Activated T-helper 17 cell treated with anti-CD3 and anti-CD28 coated beads, Interleukin-2, amount 50 U/mL, for 72 hours (primary cell): ENCODE data around the gene MT1A. TPM values are rescaled to one million over a fixed set of nuclear protein-coding genes. Genes with fewer than 3 reads are reported as not detected.

Experiments used
- ATAC-seq: fragments of 150-1000 bp; cut with Tn5 transposase; replicated peaks from 2 replicates; pipeline ENCODE4 v1.10.0; 2021; ENCODE audit warnings: mild to moderate bottlenecking, moderate library complexity
- H3K27ac Mint-ChIP-seq: one replicate; pipeline ENCODE4 v1.8.0; 2022; ENCODE audit warnings: mixed read lengths
- H3K27me3 Mint-ChIP-seq: one replicate; pipeline ENCODE4 v1.8.0; 2022; ENCODE audit warnings: mixed read lengths
- H3K36me3 Mint-ChIP-seq: one replicate; pipeline ENCODE4 v1.8.0; 2022; ENCODE audit warnings: low read depth, mild to moderate bottlenecking, mixed read lengths
- H3K4me1 Mint-ChIP-seq: one replicate; pipeline ENCODE4 v1.8.0; 2022; ENCODE audit warnings: mixed read lengths
- H3K4me3 Mint-ChIP-seq: one replicate; pipeline ENCODE4 v1.8.0; 2022; ENCODE audit warnings: mild to moderate bottlenecking, mixed read lengths
- H3K9me3 Mint-ChIP-seq: one replicate; pipeline ENCODE4 v1.8.0; 2022; ENCODE audit warnings: mixed read lengths
- total RNA-seq, 2 donors: library from RNA; stranded (reverse); gene quantifications; one replicate each; pipeline ENCODE4 v1.2.3, GENCODE V29; 2022

MT1A gene
- total RNA-seq, 2 donors from 2014 or later = 1.5 to 6.5 TPM

- no peak for ATAC-seq
- Mint-ChIP-seq H3K4me1 (peaks cover 37% of the 10 kb centered on the region), H3K9me3 (no peaks in the 10 kb centered on the region), H3K4me3 (peak overlapping the region; percentile 98), H3K27me3 (no peaks in the 10 kb centered on the region), H3K36me3 (peaks cover 7% of the 10 kb centered on the region), H3K27ac (no peak overlapping the region)
Measured at GRCh38 chr16:56607109-56607618, 31.3 kb upstream of the MT1A start.

- ATAC-seq = no peak
- Mint-ChIP-seq H3K27me3 (no peaks in the 10 kb centered on the region), H3K4me3 (peak overlapping the region; percentile 98), H3K9me3 (no peaks in the 10 kb centered on the region), H3K27ac (peak overlapping the region; percentile 80), H3K36me3 (peaks cover 12% of the 10 kb centered on the region), H3K4me1 (peaks cover 41% of the 10 kb centered on the region)
Measured at GRCh38 chr16:56607675-56608042, 30.8 kb upstream of the MT1A start.

GRCh38 chr16:56608043-56608875, 30.2 kb upstream of the MT1A start, which contains the start of gene MT2A:
MT2A (plus strand) TSS chr16:56608584; CDS start chr16:56608656, 72 bp downstream.
- Mint-ChIP-seq H3K27me3 (no peaks in the 10 kb centered on the region), H3K36me3 (peaks cover 13% of the 10 kb centered on the region), H3K9me3 (no peaks in the 10 kb centered on the region), H3K4me3 (peak within 1 kb of the TSS; percentile 98), H3K4me1 (peaks cover 42% of the 10 kb centered on the region), H3K27ac (peak within 1 kb of the TSS; percentile 95)
- ATAC-seq = peak; percentile 73

GRCh38 chr16:56608876-56609462, 29.5 kb upstream of the MT1A start:
- no peaks in the 10 kb centered on the region for H3K27me3 Mint-ChIP-seq
- ATAC-seq = no peak
- peaks cover 48% of the 10 kb centered on the region for H3K4me1 Mint-ChIP-seq
- H3K4me3 Mint-ChIP-seq = peak overlapping the region; percentile 98
- H3K36me3 Mint-ChIP-seq = peaks cover 13% of the 10 kb centered on the region
- H3K27ac Mint-ChIP-seq = peak overlapping the region; percentile 95
- H3K9me3 Mint-ChIP-seq = no peaks in the 10 kb centered on the region

- Mint-ChIP-seq H3K36me3 (peaks cover 13% of the 10 kb centered on the region), H3K4me3 (peak overlapping the region; percentile 98), H3K27me3 (no peaks in the 10 kb centered on the region), H3K27ac (peak overlapping the region; percentile 95), H3K9me3 (no peaks in the 10 kb centered on the region), H3K4me1 (peaks cover 54% of the 10 kb centered on the region)
- ATAC-seq = peak; percentile 28
Measured at GRCh38 chr16:56609463-56609921, 29.0 kb upstream of the MT1A start.

- ATAC-seq = peak; percentile 64
- peaks cover 60% of the 10 kb centered on the region for H3K4me1 Mint-ChIP-seq
- H3K27ac Mint-ChIP-seq = peak overlapping the region; percentile 95
- H3K27me3 Mint-ChIP-seq = no peaks in the 10 kb centered on the region
- H3K4me3 Mint-ChIP-seq = peak overlapping the region; percentile 98
- no peaks in the 10 kb centered on the region for H3K9me3 Mint-ChIP-seq
- peaks cover 13% of the 10 kb centered on the region for H3K36me3 Mint-ChIP-seq
Measured at GRCh38 chr16:56610017-56610608, 28.4 kb upstream of the MT1A start.

- peaks cover 63% of the 10 kb centered on the region for H3K4me1 Mint-ChIP-seq
- H3K4me3 Mint-ChIP-seq = peak overlapping the region; percentile 98
- H3K27ac Mint-ChIP-seq = peak overlapping the region; percentile 95
- H3K36me3 Mint-ChIP-seq = peaks cover 13% of the 10 kb centered on the region
- ATAC-seq = peak; percentile 43
- no peaks in the 10 kb centered on the region for H3K9me3 Mint-ChIP-seq
- H3K27me3 Mint-ChIP-seq = no peaks in the 10 kb centered on the region
Measured at GRCh38 chr16:56610609-56611111, 27.8 kb upstream of the MT1A start.

GRCh38 chr16:56611281-56611833, 27.1 kb upstream of the MT1A start:
- Mint-ChIP-seq H3K27me3 (no peaks in the 10 kb centered on the region), H3K9me3 (no peaks in the 10 kb centered on the region), H3K4me1 (peaks cover 60% of the 10 kb centered on the region), H3K36me3 (peaks cover 13% of the 10 kb centered on the region), H3K27ac (peak overlapping the region; percentile 95), H3K4me3 (peak overlapping the region; percentile 98)
- ATAC-seq = no peak

GRCh38 chr16:56613706-56614105, 24.8 kb upstream of the MT1A start:
- H3K9me3 Mint-ChIP-seq = no peaks in the 10 kb centered on the region
- peak overlapping the region; percentile 96 for H3K27ac Mint-ChIP-seq
- no peak for ATAC-seq
- H3K27me3 Mint-ChIP-seq = no peaks in the 10 kb centered on the region
- peak overlapping the region; percentile 98 for H3K4me3 Mint-ChIP-seq
- H3K4me1 Mint-ChIP-seq = peaks cover 47% of the 10 kb centered on the region
- peaks cover 13% of the 10 kb centered on the region for H3K36me3 Mint-ChIP-seq

GRCh38 chr16:56614549-56614991, 23.9 kb upstream of the MT1A start:
- H3K4me1 Mint-ChIP-seq = peaks cover 43% of the 10 kb centered on the region
- H3K27ac Mint-ChIP-seq = peak overlapping the region; percentile 96
- peak overlapping the region; percentile 98 for H3K4me3 Mint-ChIP-seq
- H3K9me3 Mint-ChIP-seq = no peaks in the 10 kb centered on the region
- peak; percentile 72 for ATAC-seq
- peaks cover 7% of the 10 kb centered on the region for H3K36me3 Mint-ChIP-seq
- no peaks in the 10 kb centered on the region for H3K27me3 Mint-ChIP-seq

- Mint-ChIP-seq H3K36me3 (peaks cover 6% of the 10 kb centered on the region), H3K27ac (peak overlapping the region; percentile 96), H3K4me1 (peaks cover 39% of the 10 kb centered on the region), H3K4me3 (peak overlapping the region; percentile 98), H3K27me3 (no peaks in the 10 kb centered on the region), H3K9me3 (no peaks in the 10 kb centered on the region)
- no peak for ATAC-seq
Measured at GRCh38 chr16:56615353-56615752, 23.1 kb upstream of the MT1A start.

GRCh38 chr16:56616608-56617211, 21.8 kb upstream of the MT1A start:
- H3K27me3 Mint-ChIP-seq = no peaks in the 10 kb centered on the region
- H3K27ac Mint-ChIP-seq = no peak overlapping the region
- no peaks in the 10 kb centered on the region for H3K9me3 Mint-ChIP-seq
- peak overlapping the region; percentile 67 for H3K4me3 Mint-ChIP-seq
- H3K4me1 Mint-ChIP-seq = peaks cover 26% of the 10 kb centered on the region
- ATAC-seq = no peak
- H3K36me3 Mint-ChIP-seq = peaks cover 6% of the 10 kb centered on the region

- H3K9me3 Mint-ChIP-seq = no peaks in the 10 kb centered on the region
- H3K27ac Mint-ChIP-seq = no peak overlapping the region
Measured at GRCh38 chr16:56617212-56618085, 21.0 kb upstream of the MT1A start.

More at GRCh38 chr16:56617212-56618085, 21.0 kb upstream of the MT1A start:
- peak; percentile 51 for ATAC-seq
- Mint-ChIP-seq H3K4me1 (peaks cover 24% of the 10 kb centered on the region), H3K27me3 (no peaks in the 10 kb centered on the region), H3K36me3 (peaks cover 4% of the 10 kb centered on the region), H3K4me3 (peak overlapping the region; percentile 67)
